Measurements from ENCODE around the gene CFAP97D1. TPM values are rescaled to one million over a fixed set of nuclear protein-coding genes. Genes with fewer than 3 reads are reported as not detected.

CFAP97D1 gene
- total and polyA plus RNA-seq, 2 donors (not counting 1 experiment from before 2014, with no cell fraction given) = 0.01 TPM; not detected in 1

DNA sequence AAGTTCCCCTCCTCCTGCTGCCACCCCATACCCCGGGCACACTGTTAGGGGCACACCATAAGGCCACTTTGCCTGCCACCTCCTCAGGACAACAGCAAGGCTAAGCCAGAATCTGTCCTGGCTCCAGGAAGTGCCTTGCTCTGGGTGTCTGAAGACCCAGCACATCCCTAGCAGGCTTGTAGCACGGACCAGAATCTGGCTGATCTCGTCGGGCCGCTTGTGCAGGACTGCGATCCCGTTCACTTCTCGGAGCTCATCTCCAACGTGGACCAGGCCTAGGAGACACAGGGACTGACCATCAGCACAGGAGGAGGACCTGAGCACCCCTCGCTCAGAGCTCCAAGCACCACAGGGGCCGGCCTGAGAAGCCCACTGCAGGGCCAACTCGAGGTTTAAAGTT is 45.3 kb downstream of the CFAP97D1 start:
- no peak overlapping the region for H2AFZ ChIP-seq (ENCODE audit: insufficient read depth, low read depth, low read length, poor library complexity, severe bottlenecking)
- ATAC-seq (ENCODE audit: low read depth) (no peak), DNase-seq (no peak)
- no peak overlapping the region for H3K4me3 ChIP-seq (ENCODE audit: control extremely low read depth in 1 of 5, extremely low read depth in 1 of 5, insufficient read depth in 1 of 5, low read depth in 2 of 5, low read length in 4 of 5)
- Mint-ChIP-seq H3K27ac (no peak overlapping the region), H3K4me3 (no peak overlapping the region), H3K4me1 (no peaks in the 10 kb centered on the region), H3K27me3 (peaks cover 27% of the 10 kb centered on the region), H3K9me3 (ENCODE audit: insufficient read depth) (no peaks in the 10 kb centered on the region)
- ChIA-PET POLR2A (no interaction called here), CTCF (no interaction called here)
- no peaks in the 10 kb centered on the region for H3K79me2 ChIP-seq (ENCODE audit: control insufficient read depth, insufficient read depth, low read length)
- H3K27me3 ChIP-seq (replicated peaks in 1 of 4; ENCODE audit: control extremely low read depth in 1 of 4, control insufficient read depth in 3 of 4, insufficient read depth in 4 of 4, low read length in 3 of 4) = no peaks in the 10 kb centered on the region
- no peak overlapping the region for H3K4me2 ChIP-seq (replicated peaks; ENCODE audit: low read depth, low read length, poor library complexity, severe bottlenecking)
- H3K36me3 ChIP-seq (replicated peaks in 1 of 2; ENCODE audit: control extremely low read depth in 1 of 2, control insufficient read depth in 1 of 2, extremely low read depth in 1 of 2, insufficient read depth in 2 of 2, low read length in 1 of 2) = no peaks in the 10 kb centered on the region
- no peaks in the 10 kb centered on the region for H3K4me1 ChIP-seq (ENCODE audit: control insufficient read depth in 2 of 2, insufficient read depth in 2 of 2, low read length in 2 of 2)
- no peak overlapping the region for H3K9ac ChIP-seq (ENCODE audit: low read length)
- intact Hi-C loops (cut with micrococcal nuclease) = no loop called here
- TF ChIP-seq EZH2 (IDR thresholded peaks at IDR 0.05; ENCODE audit: borderline replicate concordance, insufficient read depth, low read depth, low read length, poor library complexity, severe bottlenecking) (no peak), CTCF (IDR thresholded peaks at IDR 0.05) (no peak)
- 93% methylated on average over 12 of the region's 12 CpGs for WGBS (ENCODE audit: insufficient coverage)
- no peaks in the 10 kb centered on the region for H3K9me3 ChIP-seq (ENCODE audit: control extremely low read depth in 1 of 3, control insufficient read depth in 2 of 3, insufficient read depth in 1 of 3, low read length in 2 of 3)
- no peaks in the 10 kb centered on the region for H4K20me1 ChIP-seq (ENCODE audit: control insufficient read depth, insufficient read depth, low read length, poor library complexity, severe bottlenecking)
- no peak overlapping the region for H3K27ac ChIP-seq (ENCODE audit: low read length in 2 of 2)

GRCh38 chr17:43826206-43826605 is 46.0 kb downstream of the CFAP97D1 start:
- H3K27me3 Mint-ChIP-seq = peaks cover 33% of the 10 kb centered on the region
- H3K4me3 Mint-ChIP-seq = no peak overlapping the region
- ChIA-PET POLR2A (no interaction called here), CTCF (interaction anchor here (1.2 kb wide), 1 partner anchor 12 kb away, joined by 3 read pairs; no protein-coding TSS in a partner anchor)
- no peak for DNase-seq
- H4K20me1 ChIP-seq (ENCODE audit: control insufficient read depth, insufficient read depth, low read length, poor library complexity, severe bottlenecking) = no peaks in the 10 kb centered on the region
- no peak for ATAC-seq (ENCODE audit: low read depth)
- intact Hi-C loops (cut with micrococcal nuclease) = no loop called here
- no peak overlapping the region for H3K27ac Mint-ChIP-seq
- no peak overlapping the region for H3K4me3 ChIP-seq (ENCODE audit: control extremely low read depth in 1 of 5, extremely low read depth in 1 of 5, insufficient read depth in 1 of 5, low read depth in 2 of 5, low read length in 4 of 5)
- H3K4me1 ChIP-seq (ENCODE audit: control insufficient read depth in 2 of 2, insufficient read depth in 2 of 2, low read length in 2 of 2) = no peaks in the 10 kb centered on the region
- H3K9ac ChIP-seq (ENCODE audit: low read length) = no peak overlapping the region
- no peaks in the 10 kb centered on the region for H3K9me3 Mint-ChIP-seq (ENCODE audit: insufficient read depth)
- no peaks in the 10 kb centered on the region for H3K36me3 ChIP-seq (replicated peaks in 1 of 2; ENCODE audit: control extremely low read depth in 1 of 2, control insufficient read depth in 1 of 2, extremely low read depth in 1 of 2, insufficient read depth in 2 of 2, low read length in 1 of 2)
- H3K79me2 ChIP-seq (ENCODE audit: control insufficient read depth, insufficient read depth, low read length) = no peaks in the 10 kb centered on the region
- H3K4me2 ChIP-seq (replicated peaks; ENCODE audit: low read depth, low read length, poor library complexity, severe bottlenecking) = no peak overlapping the region
- H3K4me1 Mint-ChIP-seq = no peaks in the 10 kb centered on the region
- TF ChIP-seq EZH2 (IDR thresholded peaks at IDR 0.05; ENCODE audit: borderline replicate concordance, insufficient read depth, low read depth, low read length, poor library complexity, severe bottlenecking) = no peak
- no peak for TF ChIP-seq CTCF (IDR thresholded peaks at IDR 0.05)
- no peak overlapping the region for H2AFZ ChIP-seq (ENCODE audit: insufficient read depth, low read depth, low read length, poor library complexity, severe bottlenecking)
- H3K9me3 ChIP-seq (ENCODE audit: control extremely low read depth in 1 of 3, control insufficient read depth in 2 of 3, insufficient read depth in 1 of 3, low read length in 2 of 3) = no peaks in the 10 kb centered on the region
- WGBS (ENCODE audit: insufficient coverage) = 90% methylated on average over 5 of the region's 7 CpGs
- no peak overlapping the region for H3K27ac ChIP-seq (ENCODE audit: low read length in 2 of 2)
- H3K27me3 ChIP-seq (replicated peaks in 1 of 4; ENCODE audit: control extremely low read depth in 1 of 4, control insufficient read depth in 3 of 4, insufficient read depth in 4 of 4, low read length in 3 of 4) = peaks cover 0 to 4% (median 0%) of the 10 kb centered on the region in 4 experiments

Measured in B cell (primary cell).